ENCODE results near the gene RASAL2.

DNA sequence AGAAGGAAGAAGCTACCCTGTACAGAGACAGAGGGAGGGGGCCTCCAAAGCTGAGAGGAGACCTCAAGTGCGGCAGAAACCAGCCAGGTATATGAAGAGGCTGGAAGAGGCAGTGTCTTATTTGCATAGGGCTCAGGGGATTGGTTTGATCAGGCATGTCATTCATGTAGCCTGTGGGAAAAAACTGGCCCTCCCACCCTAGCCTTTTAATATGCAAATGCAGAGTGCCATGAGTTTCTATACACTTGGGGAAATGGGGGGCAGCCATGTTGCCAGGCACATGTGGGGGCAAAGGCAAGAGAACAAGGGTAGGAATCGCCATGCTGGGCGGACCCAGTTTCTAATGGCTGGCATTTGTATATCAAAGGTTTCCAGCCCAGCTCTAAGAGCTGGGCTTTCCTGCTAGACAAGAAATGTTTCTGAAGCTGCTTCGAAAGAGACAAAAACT, 172.7 kb downstream of the RASAL2 start:
- TF ChIP-seq SP1 (IDR thresholded peaks at IDR 0.05) (no peak), L3MBTL2 (conservative IDR thresholded peaks at IDR 0.05) (no peak), CTBP1 (IDR thresholded peaks at IDR 0.05; ENCODE audit: borderline replicate concordance) (no peak), HDGF (IDR thresholded peaks at IDR 0.05; ENCODE audit: borderline replicate concordance) (no peak), BHLHE40 (IDR thresholded peaks at IDR 0.05; ENCODE audit: borderline replicate concordance) (no peak)
- TF ChIP-seq, protein P1, sequence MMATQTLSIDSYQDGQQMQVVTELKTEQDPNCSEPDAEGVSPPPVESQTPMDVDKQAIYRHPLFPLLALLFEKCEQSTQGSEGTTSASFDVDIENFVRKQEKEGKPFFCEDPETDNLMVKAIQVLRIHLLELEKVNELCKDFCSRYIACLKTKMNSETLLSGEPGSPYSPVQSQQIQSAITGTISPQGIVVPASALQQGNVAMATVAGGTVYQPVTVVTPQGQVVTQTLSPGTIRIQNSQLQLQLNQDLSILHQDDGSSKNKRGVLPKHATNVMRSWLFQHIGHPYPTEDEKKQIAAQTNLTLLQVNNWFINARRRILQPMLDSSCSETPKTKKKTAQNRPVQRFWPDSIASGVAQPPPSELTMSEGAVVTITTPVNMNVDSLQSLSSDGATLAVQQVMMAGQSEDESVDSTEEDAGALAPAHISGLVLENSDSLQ (IDR thresholded peaks at IDR 0.05): no peak

All from HEK293T (cell line).